AML-193 (cell line): ENCODE results near the gene ZBTB17.
"Not testable (repeated sequence)": the region's sequence is repeated elsewhere in the genome, so short reads cannot be mapped to it uniquely, and the experiment has no call there.

Experiments used
- DNase-seq, 2 experiments: peaks; one replicate each; lab custom pipeline; 2025; lab: John Stamatoyannopoulos, UW

ZBTB17 gene

GRCh38 chr1:16011936-16012589 lies 36.2 kb upstream of the ZBTB17 start:
- DNase-seq = no peak

GRCh38 chr1:16010837-16011236 lies 34.9 kb upstream of the ZBTB17 start:
- no peak for DNase-seq

- no peak for DNase-seq
Measured at GRCh38 chr1:16009678-16010077, 33.8 kb upstream of the ZBTB17 start.

GRCh38 chr1:16009030-16009460 lies 33.1 kb upstream of the ZBTB17 start:
- DNase-seq = peak in 1 of 2 experiments; percentile 36

- no peak for DNase-seq
Measured at GRCh38 chr1:16007671-16008341, 31.9 kb upstream of the ZBTB17 start.

DNA sequence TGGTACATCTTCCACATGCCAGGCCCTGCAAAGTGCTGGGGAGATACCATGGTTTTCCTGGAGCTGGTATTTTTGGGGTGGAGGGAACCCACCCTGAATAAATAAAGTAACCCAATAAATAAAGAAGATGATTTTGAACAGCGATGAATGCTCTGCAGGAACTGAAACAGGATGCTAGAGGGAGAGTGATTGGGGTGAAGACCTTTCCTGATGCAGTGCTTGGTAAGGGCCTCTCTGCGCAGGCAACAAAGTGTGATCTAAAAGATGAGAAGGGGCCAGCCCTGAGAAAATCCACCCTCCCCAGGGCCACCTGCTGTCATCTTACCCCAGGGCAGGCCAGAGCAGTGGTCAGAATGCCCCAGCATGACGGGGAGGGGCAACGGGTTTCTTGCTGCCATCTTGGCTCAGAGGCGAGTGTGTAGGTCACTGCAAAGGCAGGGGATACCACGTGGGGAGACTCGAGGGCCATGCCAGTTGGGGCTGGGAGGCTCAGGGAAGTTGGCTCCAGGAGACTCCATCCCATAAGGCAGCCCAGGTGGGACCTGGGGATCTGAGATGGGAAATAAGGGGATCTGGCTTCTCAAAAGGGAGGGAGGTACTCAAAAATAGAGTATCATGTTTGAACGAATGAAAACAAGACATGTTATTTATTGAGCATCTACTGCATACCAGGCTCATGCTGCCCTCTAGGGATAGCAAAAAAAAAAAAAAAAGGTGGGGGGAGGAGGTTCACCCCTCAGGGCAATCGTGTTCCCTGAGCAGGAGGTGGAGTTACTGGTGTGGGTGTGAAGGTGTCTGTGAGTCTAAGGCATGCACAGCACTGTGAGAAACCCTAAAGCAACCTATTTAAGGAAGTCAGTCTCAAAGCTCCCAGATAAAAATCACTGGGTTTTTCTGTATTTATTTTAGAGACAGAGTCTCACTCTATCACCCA lies 30.9 kb upstream of the ZBTB17 start:
- DNase-seq = no peak

DNA sequence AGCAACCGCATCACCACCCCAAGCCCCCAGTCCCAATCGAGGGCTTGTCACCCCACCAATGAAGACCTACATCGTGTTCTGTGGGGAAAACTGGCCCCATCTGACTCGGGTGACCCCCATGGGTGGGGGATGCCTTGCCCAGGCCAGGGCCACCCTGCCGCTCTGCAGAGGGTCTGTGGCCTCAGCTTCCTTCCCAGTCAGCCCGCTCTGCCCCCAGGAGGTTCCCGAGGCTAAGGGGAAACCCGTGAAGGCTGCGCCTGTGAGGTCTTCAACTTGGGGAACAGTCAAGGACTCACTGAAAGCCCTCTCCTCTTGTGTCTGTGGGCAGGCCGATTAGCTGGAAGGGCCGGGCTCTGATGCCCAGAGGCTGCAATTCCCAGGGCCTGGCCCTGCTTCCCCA lies 30.1 kb upstream of the ZBTB17 start:
- no peak for DNase-seq

DNA sequence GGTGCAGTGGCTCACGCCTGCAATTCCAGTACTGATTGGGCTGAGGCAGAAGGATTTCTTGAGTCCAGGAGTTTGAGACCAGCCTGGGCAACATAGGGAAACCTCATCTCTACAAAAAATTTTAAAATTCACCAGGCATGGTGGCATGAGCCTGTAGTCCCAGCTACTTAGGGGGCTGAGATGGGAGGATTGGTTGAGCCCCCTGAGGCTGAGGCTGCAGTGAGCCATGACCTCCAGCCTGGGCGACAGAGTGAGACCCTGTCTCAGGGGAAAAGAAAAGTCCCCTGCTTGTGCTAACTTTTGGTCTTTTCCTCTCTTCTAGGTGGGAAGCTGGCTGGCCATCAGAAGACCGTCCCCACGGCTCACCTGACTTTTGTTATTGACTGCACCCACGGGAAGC lies 29.7 kb upstream of the ZBTB17 start:
- no peak for DNase-seq

- DNase-seq = not testable (repeated sequence)
Measured at GRCh38 chr1:16001274-16001673, 25.4 kb upstream of the ZBTB17 start.

DNA sequence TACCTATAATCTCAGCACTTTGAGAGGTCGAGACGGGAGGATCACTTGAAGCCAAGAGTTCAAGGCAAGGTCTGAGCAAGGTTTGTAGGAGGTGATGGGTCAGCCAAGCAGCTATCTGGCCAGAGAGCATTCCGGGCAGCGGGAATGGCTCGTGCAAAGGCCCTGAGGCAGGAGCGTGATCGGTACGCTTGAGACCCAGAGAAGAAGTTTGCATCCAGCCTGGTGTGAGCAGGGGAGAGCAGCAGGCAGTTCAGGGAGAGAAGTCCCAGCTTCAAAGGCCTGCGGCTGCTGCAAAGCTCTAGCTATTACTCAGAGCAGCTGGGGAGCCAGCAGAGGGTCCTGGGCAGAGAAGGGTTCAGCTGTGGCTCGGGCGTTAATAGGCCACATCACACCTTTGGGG lies 23.0 kb upstream of the ZBTB17 start:
- no peak for DNase-seq

DNA sequence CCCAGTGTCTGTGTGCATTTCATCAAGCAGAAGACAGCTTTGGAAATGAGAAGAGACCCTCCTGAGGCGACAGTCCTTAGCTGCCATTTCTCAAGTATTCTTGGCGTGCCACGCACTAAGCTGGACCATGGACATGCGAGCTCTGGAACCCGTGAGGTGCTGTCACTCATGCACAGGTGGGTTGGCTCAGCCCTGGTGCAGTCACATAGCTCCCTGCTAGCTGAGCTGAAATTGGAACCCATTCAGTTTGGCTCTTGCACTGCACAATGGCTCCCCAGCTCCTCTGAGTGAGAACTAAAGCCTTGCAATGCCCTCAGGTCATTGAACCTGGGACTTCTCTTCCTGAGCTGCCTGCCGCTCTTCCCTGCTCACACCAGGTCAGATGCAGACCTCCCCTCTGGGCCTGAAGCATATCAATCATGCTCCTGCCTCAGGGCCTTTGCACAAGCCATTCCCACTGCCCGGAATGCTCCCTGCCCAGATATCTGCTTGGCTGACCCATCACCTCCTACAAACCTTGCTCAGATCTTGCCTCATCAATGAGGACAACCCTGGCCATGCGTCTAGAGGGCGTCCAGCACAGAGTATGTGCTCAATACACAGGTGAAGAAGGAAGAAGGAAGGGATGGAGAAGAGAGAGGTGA lies 21.9 kb upstream of the ZBTB17 start:
- DNase-seq = no peak

DNA sequence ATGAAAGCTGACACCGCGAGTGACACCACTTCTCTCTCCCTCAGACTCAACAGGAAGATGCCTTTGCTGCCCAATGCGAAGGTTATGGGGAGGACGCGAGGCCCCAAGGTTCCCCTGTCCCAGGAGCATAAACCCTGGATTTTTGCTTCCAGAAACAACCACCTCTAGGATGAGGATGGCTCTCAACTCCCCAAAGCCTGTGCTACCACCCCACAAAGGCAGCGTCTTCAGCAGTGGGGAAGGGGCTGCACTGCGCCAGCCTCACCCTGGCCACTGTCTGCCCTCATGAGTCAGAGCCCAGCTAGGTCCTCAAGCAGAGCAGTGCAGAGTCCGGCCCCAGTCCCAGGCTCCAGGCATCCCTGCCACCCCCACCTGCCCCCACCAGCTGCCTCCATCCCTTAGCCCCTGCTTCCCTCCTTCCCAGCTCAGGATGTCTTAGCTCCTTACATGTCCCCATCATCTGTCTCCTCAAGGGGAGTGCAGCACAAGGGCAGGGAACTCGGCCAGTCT lies 21.2 kb upstream of the ZBTB17 start:
- DNase-seq = no peak

- DNase-seq = peak; percentile 25 to 46
Measured at GRCh38 chr1:15994590-15995351, 18.9 kb upstream of the ZBTB17 start.

GRCh38 chr1:15994081-15994480 lies 18.2 kb upstream of the ZBTB17 start:
- DNase-seq = no peak

GRCh38 chr1:15993666-15994065 lies 17.8 kb upstream of the ZBTB17 start:
- no peak for DNase-seq

- DNase-seq = no peak
Measured at GRCh38 chr1:15992582-15993500, 16.9 kb upstream of the ZBTB17 start.

DNA sequence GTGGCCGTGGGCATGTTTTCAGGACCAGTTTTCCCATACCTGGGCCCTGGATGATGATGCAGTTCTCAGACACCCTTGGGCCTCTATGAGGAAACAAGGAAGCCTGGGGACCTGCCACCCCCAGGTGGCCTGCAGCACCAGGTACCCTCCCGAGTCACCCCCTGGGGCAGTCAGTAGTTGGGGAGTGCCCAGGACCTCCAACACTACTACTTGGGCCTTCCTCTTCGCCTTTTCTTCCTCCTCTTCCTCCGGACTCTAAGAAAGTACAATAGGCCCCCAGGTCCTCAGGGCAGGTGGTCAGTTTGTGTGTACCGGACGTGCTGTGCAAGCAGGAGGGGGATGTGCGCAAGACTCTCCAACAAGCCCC lies 16.3 kb upstream of the ZBTB17 start:
- no peak for DNase-seq

DNA sequence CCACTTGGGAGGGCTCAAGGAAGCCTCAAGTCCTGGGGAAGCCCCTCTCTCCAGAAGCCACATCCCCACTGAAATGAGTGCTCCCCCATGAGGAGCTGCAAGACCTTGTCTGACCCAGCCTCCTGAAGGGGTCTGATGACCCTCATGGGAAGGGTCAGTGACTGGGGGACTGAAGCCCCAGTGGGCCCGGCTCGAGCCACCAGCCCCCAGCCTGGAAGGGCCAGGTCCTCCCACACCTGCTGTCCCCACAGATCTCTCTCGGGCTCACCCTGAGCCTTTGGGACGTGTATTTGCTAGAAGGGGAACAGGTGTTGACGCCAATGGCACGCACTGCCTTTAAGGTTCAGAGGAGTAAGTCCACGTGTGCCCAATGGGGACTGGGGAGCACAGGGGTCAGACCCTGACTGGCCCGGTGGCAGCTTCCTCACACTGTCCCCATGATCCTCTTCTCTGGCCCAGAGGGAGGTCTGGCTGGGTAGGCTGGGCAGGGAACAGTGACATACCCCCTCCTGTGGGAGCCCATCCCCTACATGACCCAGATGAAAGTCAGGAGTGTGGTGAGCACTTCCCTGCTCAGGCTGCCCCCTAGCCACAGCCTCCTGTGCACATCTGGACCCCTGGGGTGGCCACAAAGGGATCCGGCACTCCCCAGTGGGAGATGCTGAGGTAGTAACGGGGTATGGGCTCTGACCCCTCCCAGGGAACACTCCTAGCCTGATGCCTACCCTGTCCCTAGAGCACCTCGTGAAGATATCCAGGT lies 15.7 kb upstream of the ZBTB17 start:
- no peak for DNase-seq

DNA sequence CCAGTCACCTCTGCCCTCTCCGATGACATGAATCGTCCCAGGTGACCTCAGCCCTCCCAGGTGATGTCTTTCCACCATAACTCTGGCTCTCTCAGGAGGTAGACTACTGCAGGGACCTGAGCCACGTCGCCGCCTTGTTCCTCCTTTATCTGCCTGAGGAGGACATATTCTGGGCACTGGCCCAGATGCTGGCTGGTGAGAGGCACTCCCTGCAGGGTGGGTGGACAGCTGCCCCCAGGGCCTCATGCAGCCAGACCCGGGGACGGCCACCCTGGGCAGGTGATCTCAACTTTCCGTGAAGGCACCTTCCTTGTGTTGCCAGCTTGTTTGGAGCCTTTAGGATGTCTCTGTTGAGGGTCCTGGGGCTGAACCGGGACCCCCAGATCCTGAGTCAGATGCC lies 13.9 kb upstream of the ZBTB17 start:
- DNase-seq = no peak
